H1 (cell line): ENCODE measurements around the gene CPNE5. TPM values are rescaled to one million over a fixed set of nuclear protein-coding genes. Genes with fewer than 3 reads are reported as not detected.

Experiments
- PHF8 ChIP-seq: fragments of 200-600 bp; sonication (generic); conservative IDR thresholded peaks from 2 replicates; pipeline ENCODE4 v1.7.1; 2012; ENCODE audit warnings: low read depth, mild to moderate bottlenecking, inconsistent platforms, low read length, moderate library complexity
- SIRT6 ChIP-seq: IDR thresholded peaks from one replicate; pipeline ENCODE4 v1.7.1; 2012; ENCODE audit warnings: low read length, inconsistent platforms
- SP1 ChIP-seq: IDR thresholded peaks from 2 replicates; pipeline ENCODE4 v1.6.1; 2011; ENCODE audit warnings: low read depth, low read length
- ZNF274 ChIP-seq: IDR thresholded peaks from 2 replicates; pipeline ENCODE4 v1.7.0; 2012; ENCODE audit warnings: low read length, borderline replicate concordance; ENCODE audit errors: extremely low read depth
- polyA plus RNA-seq, 7 experiments: library from polyadenylated mRNA; depleted of rRNA in 3 of 7; stranded (reverse) in 5 of 7; unstranded in 2 of 7; fragments of >200 nt in 5 of 7; fragments of 200-250 nt in 2 of 7; gene quantifications; 1 replicate in 5 of 7; 2 replicates in 1 of 7; 4 replicates in 1 of 7; pipeline versions ENCODE4 v1.2.1 to v1.2.3, GENCODE V29; 2011 to 2013; ENCODE audit warnings: missing spikeins in 2 of 7, mixed read lengths in 2 of 7
- total RNA-seq: library from RNA; stranded (reverse); fragmentation: NEBNext Ultra II Directional; extraction: Animal tissue kit (Norgen Biotek cat#: 25700); gene quantifications from 2 replicates; pipeline ENCODE4 v1.2.1, GENCODE V29; 2021

The CPNE5 gene
- total and polyA plus RNA-seq, 2 of the 8 experiments (the other 6 are each of a cell fraction or from before 2014, with no cell fraction given) = 0.88 to 1.8 TPM

GRCh38 chr6:36725581-36725980, 113.7 kb downstream of the CPNE5 start (continued):
- TF ChIP-seq SP1 (no peak), PHF8 (no peak), ZNF274 (no peak), SIRT6 (no peak)
- TF ChIP-seq, all 59 proteins: peak for 0
